Muscle of leg (tissue), 11 donors: Measurements from ENCODE around the gene MXD4. TPM values are rescaled to one million over a fixed set of nuclear protein-coding genes. Genes with fewer than 3 reads are reported as not detected.

Experiments
- DNase-seq: peaks from one replicate; pipeline ENCODE4 v3.0.0; 2013
- H3K27ac ChIP-seq: one replicate; pipeline ENCODE4 v1.5.1; 2013; ENCODE audit warnings: mild to moderate bottlenecking, low read length, control low read depth
- H3K27me3 ChIP-seq: one replicate; pipeline ENCODE4 v1.6.1; 2013; ENCODE audit warnings: low read length; ENCODE audit not compliant: control insufficient read depth, insufficient read depth
- H3K36me3 ChIP-seq: one replicate; pipeline ENCODE4 v1.6.1; 2013; ENCODE audit warnings: low read length; ENCODE audit not compliant: control insufficient read depth, insufficient read depth
- H3K4me1 ChIP-seq: one replicate; pipeline ENCODE4 v1.6.1; 2013; ENCODE audit warnings: low read length; ENCODE audit not compliant: control insufficient read depth, insufficient read depth
- H3K4me3 ChIP-seq: one replicate; pipeline ENCODE4 v1.5.1; 2013; ENCODE audit warnings: low read length, control low read depth
- H3K9me3 ChIP-seq: replicated peaks from 2 replicates; pipeline ENCODE4 v1.6.1; 2013; ENCODE audit warnings: low read depth, low read length; ENCODE audit not compliant: control insufficient read depth
- WGBS: methylation state at CpG from one replicate; pipeline ENCODE4 v1.1.5; 2013; ENCODE audit warnings: missing lambda C conversion rate; ENCODE audit not compliant: insufficient coverage; 5-methylcytosine and 5-hydroxymethylcytosine counted together
- polyA plus RNA-seq, 8 donors: library from polyadenylated mRNA; unstranded; fragments of 120-200 nt; gene quantifications; one replicate each; pipeline versions ENCODE4 v1.2.1 to v1.2.3, GENCODE V29; 2013; ENCODE audit warnings: inconsistent platforms in 1 of 8, low replicate concordance in 1 of 8; ENCODE audit not compliant: insufficient read length in 8 of 8, insufficient read depth in 1 of 8
- total RNA-seq: library from RNA; stranded (reverse); fragments of 120-200 nt; gene quantifications from one replicate; pipeline ENCODE4 v1.2.4, GENCODE V29; 2013

MXD4 gene
- total and polyA plus RNA-seq, 9 donors, result 31.5 to 65.7 (median 59.1) TPM

DNA sequence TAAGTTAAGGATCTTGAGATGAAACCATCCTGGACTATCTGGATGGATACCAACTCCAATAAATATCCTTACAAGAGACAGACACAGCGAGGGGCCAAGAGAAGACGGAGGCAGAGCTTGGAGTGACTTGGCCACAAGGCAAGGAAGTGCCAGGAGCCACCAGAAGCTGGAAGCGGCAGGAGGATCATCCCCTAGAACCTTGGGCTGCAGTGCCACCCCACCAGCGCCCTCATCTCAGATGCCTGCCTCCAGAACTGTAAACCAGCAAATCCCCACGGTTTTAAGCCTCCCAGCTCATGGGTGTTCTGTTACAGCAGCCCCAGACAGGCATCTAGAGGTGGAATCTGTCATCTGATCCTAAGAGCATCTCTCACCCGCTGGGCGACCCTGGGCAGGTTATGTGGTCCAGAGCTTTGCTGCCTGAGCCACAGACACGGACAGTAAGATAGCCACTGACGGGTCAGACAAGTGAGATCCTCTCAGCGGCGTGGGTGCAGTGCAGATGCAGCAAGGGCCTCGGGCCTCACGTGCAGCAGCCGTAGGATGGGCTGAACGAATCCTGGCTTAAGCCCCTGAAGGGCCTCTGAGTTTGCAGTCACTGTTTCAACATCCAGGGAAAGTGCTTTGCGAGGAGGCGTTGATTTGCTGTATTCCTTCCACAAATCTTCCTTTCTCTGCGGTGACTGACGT is 25.1 kb upstream of the MXD4 start:
- no peak for DNase-seq
- peaks cover 27% of the 10 kb centered on the region for H3K4me1 ChIP-seq
- H3K4me3 ChIP-seq, result no peak overlapping the region
- 41% methylated on average over 15 of the region's 19 CpGs for WGBS
- no peaks in the 10 kb centered on the region for H3K9me3 ChIP-seq
- H3K27me3 ChIP-seq, result no peaks in the 10 kb centered on the region
- no peak overlapping the region for H3K27ac ChIP-seq
- no peaks in the 10 kb centered on the region for H3K36me3 ChIP-seq

DNA sequence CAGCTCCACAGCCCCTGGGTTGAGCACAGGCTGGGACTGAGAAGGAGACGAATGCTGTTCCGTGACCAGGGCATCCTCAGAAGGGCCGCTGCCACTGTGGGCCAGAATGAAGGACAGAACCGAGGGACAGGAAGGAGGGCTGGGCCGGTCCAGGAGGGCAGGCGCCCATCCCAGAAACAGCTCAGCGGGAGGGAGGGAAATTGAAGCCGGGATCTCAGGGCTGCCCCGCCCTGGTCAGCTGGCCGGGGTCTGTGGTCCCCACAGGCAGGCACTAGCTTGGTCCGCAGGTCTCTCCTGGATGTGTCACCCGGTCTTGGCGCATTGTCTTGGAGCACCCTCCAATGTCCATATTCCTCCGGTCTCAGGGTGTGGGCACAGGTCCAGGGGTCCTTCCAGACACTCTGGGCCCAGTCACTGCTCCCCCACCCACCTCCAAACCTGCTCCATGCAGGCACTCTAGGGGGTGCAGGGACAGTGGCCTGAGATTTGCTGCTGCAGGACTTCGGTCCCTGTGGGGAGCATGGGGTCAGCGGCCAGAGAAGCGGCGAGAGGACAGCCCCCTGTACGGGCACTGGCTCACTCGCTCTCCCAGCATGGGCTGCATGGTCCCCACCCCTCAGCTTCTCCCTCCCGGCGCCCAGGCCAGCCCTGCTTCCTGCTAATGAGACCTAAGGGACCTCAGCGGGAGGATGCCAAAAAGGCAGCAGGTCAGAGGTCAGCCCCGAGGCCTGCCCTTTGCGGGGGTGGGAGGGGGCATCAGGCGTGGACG is 23.9 kb upstream of the MXD4 start:
- Histone ChIP-seq H3K27me3 (no peaks in the 10 kb centered on the region), H3K27ac (no peak overlapping the region), H3K9me3 (no peaks in the 10 kb centered on the region), H3K4me3 (no peak overlapping the region), H3K36me3 (no peaks in the 10 kb centered on the region), H3K4me1 (peaks cover 22% of the 10 kb centered on the region)
- no peak for DNase-seq
- 64% methylated on average over 21 of the region's 27 CpGs for WGBS

- Histone ChIP-seq H3K27ac (no peak overlapping the region), H3K27me3 (no peaks in the 10 kb centered on the region), H3K4me1 (peaks cover 17% of the 10 kb centered on the region), H3K4me3 (no peak overlapping the region), H3K9me3 (no peaks in the 10 kb centered on the region), H3K36me3 (no peaks in the 10 kb centered on the region)
- DNase-seq, result no peak
- WGBS, result 78% methylated on average over 13 of the region's 15 CpGs
Observed at GRCh38 chr4:2284934-2285612, 23.2 kb upstream of the MXD4 start.

GRCh38 chr4:2284161-2284933 is 22.4 kb upstream of the MXD4 start:
- no peaks in the 10 kb centered on the region for H3K36me3 ChIP-seq
- WGBS, result 91% methylated on average over 14 of the region's 23 CpGs
- DNase-seq, result no peak

GRCh38 chr4:2283199-2283711 is 21.3 kb upstream of the MXD4 start:
- no peak for DNase-seq
- WGBS, result 91% methylated on average over 3 of the region's 3 CpGs
- Histone ChIP-seq H3K4me1 (peaks cover 17% of the 10 kb centered on the region), H3K27me3 (no peaks in the 10 kb centered on the region), H3K36me3 (no peaks in the 10 kb centered on the region), H3K4me3 (no peak overlapping the region), H3K27ac (no peak overlapping the region), H3K9me3 (no peaks in the 10 kb centered on the region)

More at GRCh38 chr4:2284161-2284933, 22.4 kb upstream of the MXD4 start:
- no peak overlapping the region for H3K4me3 ChIP-seq
- peaks cover 17% of the 10 kb centered on the region for H3K4me1 ChIP-seq
- H3K9me3 ChIP-seq, result no peaks in the 10 kb centered on the region
- H3K27me3 ChIP-seq, result no peaks in the 10 kb centered on the region
- H3K27ac ChIP-seq, result no peak overlapping the region

DNA sequence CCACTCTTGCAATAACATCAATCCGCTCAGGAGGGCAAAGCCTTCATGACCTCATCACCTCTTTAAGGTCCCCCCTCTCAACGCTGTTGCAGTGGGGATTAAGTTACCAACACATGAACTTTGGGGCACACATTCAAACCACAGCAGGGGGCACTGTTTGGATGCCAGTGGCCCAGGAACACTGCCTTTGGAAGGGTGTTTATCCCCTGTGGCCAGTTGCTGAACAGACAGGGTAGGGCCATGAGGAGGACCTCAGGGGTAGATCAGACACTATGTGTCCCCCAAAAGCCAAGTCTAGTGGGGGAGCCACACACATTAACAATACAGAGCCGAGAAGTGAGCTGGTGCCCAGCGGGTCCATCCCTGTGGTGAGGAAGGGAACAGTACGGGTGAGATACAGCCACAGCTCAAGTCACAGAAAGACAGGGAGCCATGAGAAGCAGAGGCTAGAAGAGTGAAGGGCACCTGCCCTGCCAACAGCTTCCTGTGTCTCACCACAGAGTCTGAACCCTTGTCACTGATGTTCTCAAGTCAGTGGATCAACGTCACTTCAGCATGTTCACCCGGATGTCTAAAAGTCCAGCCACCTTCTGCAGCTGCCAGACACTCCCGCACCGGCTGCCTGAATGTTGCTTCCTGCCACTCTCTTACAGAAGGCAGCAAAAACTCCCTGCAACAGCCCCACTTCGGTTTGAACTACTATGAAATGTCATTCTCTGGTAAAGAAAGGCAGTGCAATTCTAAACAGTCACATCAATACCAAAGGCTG is 19.9 kb upstream of the MXD4 start:
- Histone ChIP-seq H3K9me3 (no peaks in the 10 kb centered on the region), H3K4me1 (peaks cover 9% of the 10 kb centered on the region), H3K36me3 (no peaks in the 10 kb centered on the region), H3K27me3 (no peaks in the 10 kb centered on the region), H3K4me3 (no peak overlapping the region), H3K27ac (peak overlapping the region; percentile 47)
- WGBS, result 33% methylated on average over 6 of the region's 10 CpGs
- DNase-seq, result no peak

GRCh38 chr4:2280531-2281300 is 18.8 kb upstream of the MXD4 start:
- WGBS, result 94% methylated on average over 5 of the region's 13 CpGs

DNA sequence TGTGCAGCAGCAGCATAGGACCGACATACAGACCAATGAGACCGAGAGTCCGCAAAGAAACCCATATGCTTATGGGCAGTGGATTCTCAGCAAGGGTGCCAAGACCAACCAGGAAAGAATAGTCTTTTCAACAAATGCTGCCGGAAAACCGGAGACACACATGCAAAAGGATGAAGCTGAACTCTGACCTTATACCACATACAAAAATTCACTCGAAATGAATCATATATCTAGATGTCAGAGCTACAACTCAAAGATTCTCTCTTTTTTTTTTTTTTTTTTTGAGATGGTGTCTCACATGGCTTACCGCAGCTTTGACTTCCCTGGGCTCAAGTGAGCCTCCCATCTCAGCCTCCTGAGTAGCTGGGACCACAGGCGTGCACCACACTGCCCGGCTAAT is 16.0 kb upstream of the MXD4 start:
- Histone ChIP-seq H3K4me3 (no peak overlapping the region), H3K4me1 (peaks cover 5% of the 10 kb centered on the region), H3K27ac (no peak overlapping the region), H3K9me3 (no peaks in the 10 kb centered on the region), H3K27me3 (no peaks in the 10 kb centered on the region), H3K36me3 (no peaks in the 10 kb centered on the region)
- no peak for DNase-seq
- 98% methylated on average over 7 of the region's 9 CpGs for WGBS

More at GRCh38 chr4:2280531-2281300, 18.8 kb upstream of the MXD4 start:
- H3K27ac ChIP-seq, result no peak overlapping the region
- no peaks in the 10 kb centered on the region for H3K27me3 ChIP-seq
- H3K4me1 ChIP-seq, result peaks cover 6% of the 10 kb centered on the region
- H3K36me3 ChIP-seq, result no peaks in the 10 kb centered on the region
- no peak for DNase-seq
- no peaks in the 10 kb centered on the region for H3K9me3 ChIP-seq
- H3K4me3 ChIP-seq, result no peak overlapping the region
